ENCODE results near the gene ALPP.

GRCh38 chr2:232367016-232367415 lies 11.5 kb upstream of the ALPP start:
- no peak for TF ChIP-seq CTCF (IDR thresholded peaks at IDR 0.05)
- no peak for TF ChIP-seq POLR2A (IDR thresholded peaks at IDR 0.05)
